Measurements from ENCODE around the gene CCDC88C. TPM values are rescaled to one million over a fixed set of nuclear protein-coding genes. Genes with fewer than 3 reads are reported as not detected.

Gene CCDC88C
- total and polyA plus RNA-seq, 12 donors, result 1.5 to 6.5 (median 3.4) TPM

- WGBS, 4 donors, result 92 to 96% (median 95%) methylated on average over 5 of the region's 5 CpGs
- Histone ChIP-seq H3K4me3 (no peak overlapping the region), H3K4me1 (replicated peaks in 1 of 2) (peaks cover 3 to 7% of the 10 kb centered on the region in 2 donors), H3K36me3 (replicated peaks in 1 of 2) (no peaks in the 10 kb centered on the region), H3K27ac (no peak overlapping the region), H3K9me3 (replicated peaks in 1 of 3) (no peaks in the 10 kb centered on the region), H3K27me3 (no peaks in the 10 kb centered on the region)
- TF ChIP-seq CTCF (IDR thresholded peaks at IDR 0.05), result no peak
- TF ChIP-seq POLR2A (IDR thresholded peaks at IDR 0.05), result no peak
- intact Hi-C loops (cut with DNase I), result no loop called here
- no peak for DNase-seq
These were observed 156.5 kb downstream of the CCDC88C start for GRCh38 chr14:91261115-91261514.

GRCh38 chr14:91258876-91259275 is 158.7 kb downstream of the CCDC88C start:
- Histone ChIP-seq H3K9me3 (replicated peaks in 1 of 3) (no peaks in the 10 kb centered on the region), H3K27ac (no peak overlapping the region), H3K4me3 (no peak overlapping the region), H3K36me3 (replicated peaks in 1 of 2) (no peaks in the 10 kb centered on the region), H3K27me3 (no peaks in the 10 kb centered on the region), H3K4me1 (replicated peaks in 1 of 2) (peaks cover 0 to 10% of the 10 kb centered on the region in 2 donors)
- TF ChIP-seq POLR2A (IDR thresholded peaks at IDR 0.05), result no peak
- TF ChIP-seq CTCF (IDR thresholded peaks at IDR 0.05), result no peak
- intact Hi-C loops (cut with DNase I), result no loop called here
- 87 to 96% (median 93%) methylated on average over 3 of the region's 3 CpGs for WGBS, 4 donors
- no peak for DNase-seq

GRCh38 chr14:91258011-91258618 is 159.5 kb downstream of the CCDC88C start:
- peaks cover under 1 to 12% of the 10 kb centered on the region in 2 donors for H3K4me1 ChIP-seq (replicated peaks in 1 of 2)
- no peaks in the 10 kb centered on the region for H3K9me3 ChIP-seq (replicated peaks in 1 of 3)
- no peak overlapping the region for H3K4me3 ChIP-seq
- 55 to 65% (median 58%) methylated on average over 14 to 16 of the region's 16 CpGs for WGBS, 4 donors
- TF ChIP-seq CTCF (IDR thresholded peaks at IDR 0.05) (no peak), POLR2A (IDR thresholded peaks at IDR 0.05) (no peak)
- intact Hi-C loops (cut with DNase I), result no loop called here
- H3K36me3 ChIP-seq (replicated peaks in 1 of 2), result no peaks in the 10 kb centered on the region
- peak overlapping the region in 1 of 5 donors; percentile 63 for H3K27ac ChIP-seq
- DNase-seq, result peak in 3 of 7 donors; percentile 22 to 36 (median 29)
- H3K27me3 ChIP-seq, result no peaks in the 10 kb centered on the region

GRCh38 chr14:91257328-91258010 is 160.2 kb downstream of the CCDC88C start:
- Histone ChIP-seq H3K4me1 (replicated peaks in 1 of 2) (peaks cover 6 to 18% of the 10 kb centered on the region in 2 donors), H3K27ac (peak overlapping the region in 2 of 5 donors; percentile 38 to 63), H3K36me3 (replicated peaks in 1 of 2) (no peaks in the 10 kb centered on the region), H3K4me3 (no peak overlapping the region), H3K9me3 (replicated peaks in 1 of 3) (no peaks in the 10 kb centered on the region), H3K27me3 (no peaks in the 10 kb centered on the region)
- WGBS, 4 donors, result 35 to 64% (median 42%) methylated on average over 7 to 8 of the region's 8 CpGs
- no peak for TF ChIP-seq CTCF (IDR thresholded peaks at IDR 0.05)
- no peak for DNase-seq
- intact Hi-C loops (cut with DNase I), result no loop called here
